PC-3 (cell line): ENCODE measurements around the gene SAMD4A.

Experiments
- CTCF ChIP-seq: fragments of 300-600 bp; sonication (generic); conservative IDR thresholded peaks from 2 replicates; pipeline ENCODE4 v1.5.1; 2017; ENCODE audit warnings: antibody characterized with exemption, low read depth, mild to moderate bottlenecking, low read length
- EZH2 ChIP-seq: fragments of 300-600 bp; sonication (generic); IDR thresholded peaks from one replicate; pipeline ENCODE4 v1.6.1; 2017; ENCODE audit warnings: antibody characterized with exemption, mild to moderate bottlenecking, low read length; ENCODE audit not compliant: unreplicated experiment
- EZH2phosphoT487 ChIP-seq: fragments of 300-600 bp; sonication (generic); IDR thresholded peaks from 2 replicates; pipeline ENCODE4 v1.6.1; 2018; ENCODE audit warnings: mild to moderate bottlenecking, antibody characterized with exemption, low read length, borderline replicate concordance

GRCh38 chr14:54533100-54533499, 33.8 kb upstream of the SAMD4A start:
- TF ChIP-seq CTCF (no peak), EZH2 (no peak), EZH2phosphoT487 (no peak)
